ENCODE data around the gene AUNIP.

DNA sequence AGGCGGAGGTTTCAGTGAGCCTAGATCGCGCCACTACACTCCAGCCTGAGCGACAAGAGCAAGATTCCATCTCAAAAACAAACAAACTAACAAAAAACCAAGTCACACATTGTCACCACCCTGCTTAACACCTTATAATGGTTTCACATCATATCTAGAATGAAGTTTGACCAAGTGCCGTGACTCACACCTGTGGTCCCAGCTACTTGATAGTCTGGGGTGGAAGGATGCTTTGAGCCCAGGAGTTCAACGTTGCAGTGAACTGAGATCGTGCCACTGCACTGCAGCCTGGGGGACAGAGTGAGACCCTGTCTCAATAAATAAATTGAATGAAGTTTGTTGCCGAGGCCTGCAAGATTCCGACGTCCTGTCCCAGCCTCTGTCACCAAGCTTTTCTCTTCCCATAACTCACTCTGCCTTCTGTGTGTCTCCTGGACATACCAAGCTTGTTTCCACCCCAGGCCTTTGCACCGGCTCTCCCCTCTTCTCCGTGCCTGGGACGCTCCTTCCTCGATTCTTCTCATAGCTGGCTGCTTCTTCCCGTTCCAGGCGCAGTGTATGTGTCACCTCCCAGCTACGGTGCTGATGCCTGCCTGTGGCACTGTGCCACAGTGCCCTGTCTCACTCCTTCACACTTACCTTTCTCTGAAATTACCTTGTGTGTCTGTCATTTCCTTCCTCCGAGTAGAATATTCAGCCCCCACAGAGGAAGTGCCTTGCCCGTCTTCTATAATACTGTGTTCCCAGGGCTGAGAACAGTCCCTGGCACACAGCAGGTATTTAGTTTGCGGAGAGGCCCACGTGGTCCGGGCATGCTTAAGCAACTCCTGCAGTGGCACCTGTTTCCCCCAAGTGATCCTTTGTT lies 63.1 kb downstream of the AUNIP start:
- TF ChIP-seq, protein P1, sequence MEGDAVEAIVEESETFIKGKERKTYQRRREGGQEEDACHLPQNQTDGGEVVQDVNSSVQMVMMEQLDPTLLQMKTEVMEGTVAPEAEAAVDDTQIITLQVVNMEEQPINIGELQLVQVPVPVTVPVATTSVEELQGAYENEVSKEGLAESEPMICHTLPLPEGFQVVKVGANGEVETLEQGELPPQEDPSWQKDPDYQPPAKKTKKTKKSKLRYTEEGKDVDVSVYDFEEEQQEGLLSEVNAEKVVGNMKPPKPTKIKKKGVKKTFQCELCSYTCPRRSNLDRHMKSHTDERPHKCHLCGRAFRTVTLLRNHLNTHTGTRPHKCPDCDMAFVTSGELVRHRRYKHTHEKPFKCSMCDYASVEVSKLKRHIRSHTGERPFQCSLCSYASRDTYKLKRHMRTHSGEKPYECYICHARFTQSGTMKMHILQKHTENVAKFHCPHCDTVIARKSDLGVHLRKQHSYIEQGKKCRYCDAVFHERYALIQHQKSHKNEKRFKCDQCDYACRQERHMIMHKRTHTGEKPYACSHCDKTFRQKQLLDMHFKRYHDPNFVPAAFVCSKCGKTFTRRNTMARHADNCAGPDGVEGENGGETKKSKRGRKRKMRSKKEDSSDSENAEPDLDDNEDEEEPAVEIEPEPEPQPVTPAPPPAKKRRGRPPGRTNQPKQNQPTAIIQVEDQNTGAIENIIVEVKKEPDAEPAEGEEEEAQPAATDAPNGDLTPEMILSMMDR (conservative IDR thresholded peaks at IDR 0.05 in 1 of 2, IDR thresholded peaks at IDR 0.05 in 1 of 2; ENCODE audit: extremely low read depth in 1 of 2, insufficient read depth in 1 of 2, low read depth in 1 of 2, low read length in 2 of 2), result no peak
- no peak for TF ChIP-seq EZH2 (IDR thresholded peaks at IDR 0.05; ENCODE audit: borderline replicate concordance, low read length)
